ENCODE measurements around the gene CTNNB1. TPM values are rescaled to one million over a fixed set of nuclear protein-coding genes. Genes with fewer than 3 reads are reported as not detected.
"Not testable (repeated sequence)": the region's sequence is repeated elsewhere in the genome, so short reads cannot be mapped to it uniquely, and the experiment has no call there.

The CTNNB1 gene
- total RNA-seq, 4 donors from 2014 or later: 311 to 417 (median 361) TPM

- DNase-seq (ENCODE audit: low spot score in 2 of 2): no peak
- 66% methylated on average over 4 of the region's 4 CpGs for WGBS
- no peak overlapping the region for H3K27ac ChIP-seq
Observed at GRCh38 chr3:41276191-41276590, 76.9 kb downstream of the CTNNB1 start.

GRCh38 chr3:41277790-41278465 is 78.6 kb downstream of the CTNNB1 start:
- no peak for DNase-seq (ENCODE audit: low spot score in 2 of 2)
- Histone ChIP-seq H3K27me3 (no peaks in the 10 kb centered on the region), H3K27ac (no peak overlapping the region), H3K9me3 (no peaks in the 10 kb centered on the region), H3K4me1 (no peaks in the 10 kb centered on the region), H3K36me3 (no peaks in the 10 kb centered on the region), H3K4me3 (no peak overlapping the region)
- WGBS: 81% methylated on average over 15 of the region's 16 CpGs
- TF ChIP-seq EP300 (IDR thresholded peaks at IDR 0.05): no peak
- TF ChIP-seq POLR2AphosphoS5 (IDR thresholded peaks at IDR 0.05): no peak
- no peak for TF ChIP-seq CTCF (IDR thresholded peaks at IDR 0.05)

More at GRCh38 chr3:41276191-41276590, 76.9 kb downstream of the CTNNB1 start:
- Histone ChIP-seq H3K4me1 (no peaks in the 10 kb centered on the region), H3K36me3 (no peaks in the 10 kb centered on the region), H3K27me3 (no peaks in the 10 kb centered on the region), H3K9me3 (no peaks in the 10 kb centered on the region), H3K4me3 (no peak overlapping the region)
- TF ChIP-seq POLR2AphosphoS5 (IDR thresholded peaks at IDR 0.05) (no peak), EP300 (IDR thresholded peaks at IDR 0.05) (no peak), POLR2A (IDR thresholded peaks at IDR 0.05) (no peak), CTCF (IDR thresholded peaks at IDR 0.05) (no peak)

GRCh38 chr3:41284934-41285333 is 85.6 kb downstream of the CTNNB1 start:
- H3K36me3 ChIP-seq; H3K27ac ChIP-seq; H3K9me3 ChIP-seq; H3K27me3 ChIP-seq; H3K4me1 ChIP-seq; H3K4me3 ChIP-seq; DNase-seq (ENCODE audit: low spot score in 2 of 2): not testable (repeated sequence)
- 85% methylated on average over 3 of the region's 3 CpGs for WGBS

GRCh38 chr3:41286305-41286704 is 87.0 kb downstream of the CTNNB1 start:
- Histone ChIP-seq H3K36me3 (no peaks in the 10 kb centered on the region), H3K9me3 (no peaks in the 10 kb centered on the region), H3K27me3 (no peaks in the 10 kb centered on the region), H3K4me3 (no peak overlapping the region), H3K27ac (no peak overlapping the region), H3K4me1 (no peaks in the 10 kb centered on the region)
- TF ChIP-seq POLR2AphosphoS5 (IDR thresholded peaks at IDR 0.05) (no peak), EP300 (IDR thresholded peaks at IDR 0.05) (no peak), CTCF (IDR thresholded peaks at IDR 0.05) (no peak), POLR2A (IDR thresholded peaks at IDR 0.05) (no peak)
- 86% methylated on average over 6 of the region's 6 CpGs for WGBS
- DNase-seq (ENCODE audit: low spot score in 2 of 2): no peak

- no peaks in the 10 kb centered on the region for H3K36me3 ChIP-seq
- H3K4me3 ChIP-seq: no peak overlapping the region
- H3K27me3 ChIP-seq: no peaks in the 10 kb centered on the region
- WGBS: 76% methylated on average over 8 of the region's 8 CpGs
- no peak overlapping the region for H3K27ac ChIP-seq
- DNase-seq (ENCODE audit: low spot score in 2 of 2): no peak
- no peaks in the 10 kb centered on the region for H3K9me3 ChIP-seq
- TF ChIP-seq POLR2A (IDR thresholded peaks at IDR 0.05) (no peak), EP300 (IDR thresholded peaks at IDR 0.05) (no peak), POLR2AphosphoS5 (IDR thresholded peaks at IDR 0.05) (no peak)
- no peaks in the 10 kb centered on the region for H3K4me1 ChIP-seq
Observed at GRCh38 chr3:41288785-41289184, 89.5 kb downstream of the CTNNB1 start.
